GM12873 (cell line): ENCODE results near the gene ARHGAP25.

Experiments
- TF ChIP-seq, protein P1 (sequence below): IDR thresholded peaks from 2 replicates; pipeline ENCODE4 v1.5.1; 2012; ENCODE audit warnings: low read depth, mild to moderate bottlenecking, moderate library complexity, low read length, control low read depth; ENCODE audit not compliant: insufficient read depth; ENCODE audit errors: missing control alignments

Gene ARHGAP25

DNA sequence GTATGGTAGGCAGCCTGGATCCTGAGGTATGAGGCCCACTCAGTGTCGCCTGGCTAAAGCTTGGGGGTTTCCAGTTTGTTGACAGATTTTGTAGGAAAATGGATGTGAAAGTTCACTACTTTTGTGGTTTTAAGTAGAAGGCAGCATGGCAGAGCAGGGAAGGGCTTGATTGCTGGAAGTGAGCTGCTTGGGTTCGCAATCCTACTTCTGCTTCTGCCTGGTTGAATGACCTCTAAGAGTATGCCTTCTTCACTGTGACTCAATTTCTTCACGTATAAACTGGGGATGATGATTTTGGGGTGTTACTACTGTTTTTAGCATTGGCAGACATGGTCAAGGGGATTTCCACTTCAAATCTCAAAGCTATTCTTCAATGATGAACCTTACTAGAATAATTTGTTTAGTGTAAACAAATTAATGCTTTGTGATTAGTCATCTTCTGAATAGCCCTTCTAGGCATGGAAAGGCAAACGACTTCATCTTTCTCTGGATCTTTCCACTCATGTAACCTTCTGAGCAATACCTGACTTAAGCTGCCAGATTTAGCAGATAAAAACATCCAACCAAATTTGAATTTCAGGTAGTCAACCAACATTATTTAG is 123.3 kb downstream of the ARHGAP25 start:
- TF ChIP-seq, protein P1, sequence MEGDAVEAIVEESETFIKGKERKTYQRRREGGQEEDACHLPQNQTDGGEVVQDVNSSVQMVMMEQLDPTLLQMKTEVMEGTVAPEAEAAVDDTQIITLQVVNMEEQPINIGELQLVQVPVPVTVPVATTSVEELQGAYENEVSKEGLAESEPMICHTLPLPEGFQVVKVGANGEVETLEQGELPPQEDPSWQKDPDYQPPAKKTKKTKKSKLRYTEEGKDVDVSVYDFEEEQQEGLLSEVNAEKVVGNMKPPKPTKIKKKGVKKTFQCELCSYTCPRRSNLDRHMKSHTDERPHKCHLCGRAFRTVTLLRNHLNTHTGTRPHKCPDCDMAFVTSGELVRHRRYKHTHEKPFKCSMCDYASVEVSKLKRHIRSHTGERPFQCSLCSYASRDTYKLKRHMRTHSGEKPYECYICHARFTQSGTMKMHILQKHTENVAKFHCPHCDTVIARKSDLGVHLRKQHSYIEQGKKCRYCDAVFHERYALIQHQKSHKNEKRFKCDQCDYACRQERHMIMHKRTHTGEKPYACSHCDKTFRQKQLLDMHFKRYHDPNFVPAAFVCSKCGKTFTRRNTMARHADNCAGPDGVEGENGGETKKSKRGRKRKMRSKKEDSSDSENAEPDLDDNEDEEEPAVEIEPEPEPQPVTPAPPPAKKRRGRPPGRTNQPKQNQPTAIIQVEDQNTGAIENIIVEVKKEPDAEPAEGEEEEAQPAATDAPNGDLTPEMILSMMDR, result no peak

DNA sequence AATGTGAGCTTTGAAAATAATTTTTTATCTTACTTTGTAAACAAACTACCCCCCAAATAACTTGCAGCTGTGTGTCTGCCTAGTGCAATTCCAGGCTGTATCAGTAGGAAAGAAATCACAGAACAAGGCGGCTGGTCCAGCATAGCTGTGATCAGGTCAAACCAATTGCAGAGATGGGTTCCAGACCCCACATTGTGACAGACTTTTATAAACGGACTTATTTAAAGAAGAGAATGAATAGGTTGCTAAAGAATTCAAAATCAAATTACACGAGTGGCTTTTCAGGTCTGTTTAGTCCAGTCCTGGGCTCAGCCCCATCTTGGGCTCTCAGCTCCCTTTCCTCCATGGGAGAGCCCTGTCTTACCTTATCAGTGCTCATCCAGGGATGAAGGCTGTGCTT is 125.5 kb downstream of the ARHGAP25 start:
- TF ChIP-seq, protein P1, result no peak

DNA sequence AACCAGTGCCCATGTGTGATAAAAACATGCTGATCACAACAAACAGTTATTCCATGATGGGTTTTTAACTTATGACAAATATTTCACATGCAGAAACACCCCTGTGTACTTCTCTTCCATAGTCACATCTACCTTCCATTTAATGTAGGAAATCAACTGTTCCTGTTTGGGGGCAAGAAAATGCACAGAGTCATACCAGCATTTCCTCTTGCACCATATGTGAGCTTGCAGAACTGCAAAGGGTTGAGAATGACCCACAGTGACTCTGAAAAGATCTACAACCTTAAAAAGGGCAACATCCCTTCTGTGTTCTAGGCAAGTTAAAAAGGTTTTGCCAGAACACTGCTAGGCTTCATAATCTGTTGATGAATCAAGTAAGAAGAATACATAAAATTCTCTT is 126.7 kb downstream of the ARHGAP25 start:
- TF ChIP-seq, protein P1, result no peak

DNA sequence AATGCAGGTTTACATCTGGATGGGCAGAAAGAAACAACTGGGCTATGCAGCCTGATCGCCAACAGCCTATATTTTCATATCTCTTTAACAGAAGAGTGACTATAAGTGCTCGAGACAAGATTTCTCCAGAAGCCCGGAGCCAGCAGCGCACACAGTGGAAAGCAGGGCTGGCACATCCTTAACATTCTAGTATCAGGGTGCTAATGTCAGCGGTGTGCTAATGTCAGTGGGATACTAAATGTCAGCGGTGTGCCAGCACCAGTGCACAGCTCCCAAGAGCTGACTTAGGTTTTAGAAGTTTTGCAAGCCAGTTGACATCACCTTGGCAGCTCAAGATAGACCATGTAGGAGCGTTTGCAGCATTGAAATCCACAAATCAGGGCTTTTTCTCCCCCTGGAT is 128.3 kb downstream of the ARHGAP25 start:
- TF ChIP-seq, protein P1, result no peak

DNA sequence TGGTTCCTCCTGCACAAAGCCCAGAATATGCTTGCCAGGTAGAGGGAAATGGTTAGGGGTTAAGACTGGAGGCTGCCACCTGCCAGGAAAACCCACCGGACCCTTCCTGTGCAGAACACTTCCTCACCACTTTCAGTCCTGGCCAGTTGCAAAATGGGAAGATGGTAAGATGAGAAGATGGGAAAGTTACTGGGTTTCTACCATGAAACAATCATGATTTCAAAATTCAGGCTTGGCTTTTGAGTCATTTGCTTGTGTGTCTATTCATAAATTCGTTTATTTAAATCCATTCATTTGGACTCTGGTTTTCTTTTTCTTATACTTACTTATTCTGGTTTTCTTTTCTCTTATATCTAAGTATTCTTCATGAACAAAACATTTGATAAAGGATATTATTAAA is 129.4 kb downstream of the ARHGAP25 start:
- TF ChIP-seq, protein P1, result no peak

DNA sequence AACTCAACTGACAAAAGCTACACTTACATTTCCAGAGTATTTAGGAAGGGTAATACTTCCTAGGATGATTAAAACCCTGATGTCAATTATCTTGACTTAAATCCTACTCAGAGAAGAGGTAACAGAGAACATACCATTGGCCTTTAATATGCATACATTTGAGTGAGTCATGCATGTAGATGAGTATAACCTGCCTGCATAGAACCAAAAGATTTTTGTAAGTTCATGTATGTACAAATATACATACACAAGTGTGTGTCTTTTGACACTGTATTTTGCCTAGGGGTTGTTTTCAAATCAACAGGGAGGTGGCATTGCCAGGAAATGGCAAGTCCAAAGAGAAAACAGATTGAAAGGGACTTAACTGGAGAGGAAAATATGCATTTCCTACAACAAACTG is 130.5 kb downstream of the ARHGAP25 start:
- TF ChIP-seq, protein P1, result no peak

DNA sequence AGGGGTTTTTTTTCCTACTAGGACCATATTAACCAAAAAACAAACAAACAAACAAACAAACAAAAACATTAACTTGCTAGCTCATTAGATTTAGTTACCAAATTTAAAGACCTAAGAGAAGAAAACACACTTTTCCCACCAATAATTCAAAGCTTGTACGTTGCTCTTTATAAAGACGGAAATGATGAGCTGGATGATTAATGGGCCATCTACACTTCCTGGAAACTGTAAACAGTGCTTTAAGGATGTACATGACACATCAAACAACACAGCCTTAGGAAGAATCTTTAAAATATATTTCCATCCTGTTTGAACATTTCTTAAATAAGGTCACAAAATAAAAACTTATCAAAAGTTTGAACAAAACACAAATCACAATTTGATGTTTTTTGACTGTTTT is 135.6 kb downstream of the ARHGAP25 start:
- TF ChIP-seq, protein P1, result no peak
